ENCODE measurements around the gene IGSF11. TPM values are rescaled to one million over a fixed set of nuclear protein-coding genes. Genes with fewer than 3 reads are reported as not detected.

The IGSF11 gene
- total and polyA plus RNA-seq, 9 of the 15 experiments (the other 6 are each of a cell fraction or from before 2014, with no cell fraction given), result 1.2 to 2.8 (median 1.7) TPM

DNA sequence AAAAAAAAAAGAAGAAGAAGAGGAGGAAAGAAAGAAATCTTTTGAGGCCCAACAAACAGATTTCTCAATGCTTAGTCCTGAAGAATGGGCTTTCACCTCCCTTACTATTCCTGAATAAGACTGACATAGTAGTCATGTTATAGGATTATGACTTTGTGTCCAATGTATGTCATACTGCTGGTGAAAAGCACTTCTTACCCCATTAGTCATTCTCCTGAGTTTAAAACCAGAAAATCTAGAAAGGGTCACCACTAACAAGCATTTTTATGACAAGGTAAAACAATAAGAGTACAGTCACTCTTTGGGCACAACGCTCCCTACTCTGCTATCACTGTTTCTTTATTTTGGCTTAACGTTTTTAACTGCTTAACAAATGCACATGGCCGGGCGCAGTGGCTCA is 88.2 kb downstream of the IGSF11 start:
- Histone ChIP-seq H3K4me3 (no peak overlapping the region), H3K4me2 (ENCODE audit: insufficient read depth, low read length) (no peak overlapping the region), H3K36me3 (ENCODE audit: control insufficient read depth, insufficient read depth, low read length) (no peaks in the 10 kb centered on the region), H3K9me1 (ENCODE audit: control insufficient read depth, insufficient read depth, low read length) (no peaks in the 10 kb centered on the region), H3K4me1 (replicated peaks in 1 of 2; ENCODE audit: control insufficient read depth in 2 of 2, insufficient read depth in 2 of 2, low read length in 2 of 2) (peaks cover 0 to 33% of the 10 kb centered on the region in 2 experiments), H3K79me2 (ENCODE audit: control insufficient read depth, insufficient read depth, low read length) (no peaks in the 10 kb centered on the region), H3K9ac (ENCODE audit: insufficient read depth in 1 of 2, low read depth in 2 of 2, low read length in 2 of 2) (no peak overlapping the region), H3K27ac (ENCODE audit: extremely low read depth, low read depth, low read length) (no peak overlapping the region), H3K27me3 (ENCODE audit: control insufficient read depth in 2 of 2, insufficient read depth in 2 of 2, low read length in 2 of 2) (no peaks in the 10 kb centered on the region), H4K20me1 (replicated peaks; ENCODE audit: control insufficient read depth, insufficient read depth, low read length) (no peaks in the 10 kb centered on the region), H3K9me3 (replicated peaks; ENCODE audit: control insufficient read depth, insufficient read depth, low read depth, low read length) (no peaks in the 10 kb centered on the region), H2AFZ (ENCODE audit: low read depth, low read length) (peak overlapping the region; percentile 44; the same call in 1 of the 2 replicates)
- intact Hi-C loops (cut with micrococcal nuclease), result no loop called here
- no TSS peak for BruUV-seq (replicated peaks)
- no peak for ATAC-seq
- WGBS (ENCODE audit: insufficient coverage, low coverage, missing lambda C conversion rate), result 46% methylated on average over 4 of the region's 4 CpGs
- in situ Hi-C loops (cut with MboI), result no loop called here
- POLR2A ChIA-PET, result no interaction called here
- FAIRE-seq, result no peak
- DNase-seq (ENCODE audit: extremely low read depth in 1 of 4, low spot score in 3 of 4), result no peak
- CTCF ChIA-PET (ENCODE audit: low intra/inter-chr PET ratio), result no interaction called here
- TF ChIP-seq, protein P1, sequence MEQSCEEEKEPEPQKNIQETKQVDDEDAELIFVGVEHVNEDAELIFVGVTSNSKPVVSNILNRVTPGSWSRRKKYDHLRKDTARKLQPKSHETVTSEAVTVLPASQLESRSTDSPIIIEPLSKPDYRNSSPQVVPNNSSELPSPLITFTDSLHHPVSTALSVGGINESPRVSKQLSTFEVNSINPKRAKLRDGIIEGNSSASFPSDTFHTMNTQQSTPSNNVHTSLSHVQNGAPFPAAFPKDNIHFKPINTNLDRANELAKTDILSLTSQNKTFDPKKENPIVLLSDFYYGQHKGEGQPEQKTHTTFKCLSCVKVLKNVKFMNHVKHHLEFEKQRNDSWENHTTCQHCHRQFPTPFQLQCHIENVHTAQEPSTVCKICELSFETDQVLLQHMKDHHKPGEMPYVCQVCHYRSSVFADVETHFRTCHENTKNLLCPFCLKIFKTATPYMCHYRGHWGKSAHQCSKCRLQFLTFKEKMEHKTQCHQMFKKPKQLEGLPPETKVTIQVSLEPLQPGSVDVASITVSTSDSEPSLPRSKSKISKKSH (CRISPR knock-in tag; IDR thresholded peaks at IDR 0.05), result no peak
- no peak for TF ChIP-seq TARDBP (IDR thresholded peaks at IDR 0.05)
- no peak for TF ChIP-seq ZFX (CRISPR knock-in tag; IDR thresholded peaks at IDR 0.05)
- TF ChIP-seq, protein P2, sequence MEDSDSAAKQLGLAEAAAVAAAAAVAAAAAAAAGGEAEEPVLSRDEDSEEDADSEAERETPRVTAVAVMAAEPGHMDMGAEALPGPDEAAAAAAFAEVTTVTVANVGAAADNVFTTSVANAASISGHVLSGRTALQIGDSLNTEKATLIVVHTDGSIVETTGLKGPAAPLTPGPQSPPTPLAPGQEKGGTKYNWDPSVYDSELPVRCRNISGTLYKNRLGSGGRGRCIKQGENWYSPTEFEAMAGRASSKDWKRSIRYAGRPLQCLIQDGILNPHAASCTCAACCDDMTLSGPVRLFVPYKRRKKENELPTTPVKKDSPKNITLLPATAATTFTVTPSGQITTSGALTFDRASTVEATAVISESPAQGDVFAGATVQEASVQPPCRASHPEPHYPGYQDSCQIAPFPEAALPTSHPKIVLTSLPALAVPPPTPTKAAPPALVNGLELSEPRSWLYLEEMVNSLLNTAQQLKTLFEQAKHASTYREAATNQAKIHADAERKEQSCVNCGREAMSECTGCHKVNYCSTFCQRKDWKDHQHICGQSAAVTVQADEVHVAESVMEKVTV (CRISPR knock-in tag; IDR thresholded peaks at IDR 0.05), result no peak
- no peak for TF ChIP-seq TSC22D4 (tag; IDR thresholded peaks at IDR 0.05)
- TF ChIP-seq NBN (IDR thresholded peaks at IDR 0.05; ENCODE audit: low read depth), result no peak
- TF ChIP-seq NCOA1 (IDR thresholded peaks at IDR 0.05; ENCODE audit: low read depth), result no peak
- TF ChIP-seq TBP (optimal IDR thresholded peaks at IDR 0.05; ENCODE audit: low read depth, low read length), result no peak
